ENCODE results near the gene DNAI1.

DNAI1 gene

DNA sequence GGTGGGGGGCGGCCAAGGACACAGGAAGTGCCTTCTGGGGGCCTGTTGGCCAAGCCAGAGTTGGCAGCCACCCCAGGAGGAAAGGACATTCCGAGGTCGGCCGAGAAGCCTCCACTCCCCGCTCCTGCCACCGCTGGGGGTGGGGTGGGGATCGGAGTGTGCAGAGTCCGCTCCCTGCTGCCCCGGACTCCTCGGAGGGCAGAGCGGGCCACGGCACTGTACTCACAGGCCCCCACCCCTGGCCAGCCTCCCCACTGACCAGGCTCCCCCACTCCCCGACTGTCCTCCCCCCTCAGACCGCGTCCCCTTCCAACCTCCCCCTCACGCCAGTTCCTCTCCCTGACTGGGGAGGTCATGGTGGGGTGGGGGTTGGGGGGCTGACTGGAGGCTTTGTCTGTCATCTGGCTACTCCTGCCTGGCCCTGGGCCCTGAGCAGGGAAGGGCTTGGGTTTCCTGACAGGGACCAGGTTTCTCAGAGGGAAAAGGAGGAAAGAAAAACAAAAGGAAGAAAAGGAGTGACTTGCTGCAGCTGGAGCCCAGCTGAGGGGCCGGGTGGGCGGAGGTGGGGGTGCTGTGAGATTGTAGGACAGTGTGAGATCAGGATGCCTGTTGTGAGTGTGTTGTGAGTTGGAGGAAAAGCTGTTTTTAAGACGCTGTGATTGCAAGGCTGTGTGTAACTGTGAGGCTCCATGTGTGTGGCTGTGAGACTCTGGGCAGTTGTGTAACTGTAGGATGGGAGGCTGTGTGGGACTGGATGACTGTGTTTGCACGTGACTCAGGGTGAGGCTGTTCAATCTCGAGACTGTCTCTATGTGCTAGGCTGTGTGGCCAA, 101.2 kb downstream of the DNAI1 start:
- no peak for DNase-seq (ENCODE audit: low read depth)

DNA sequence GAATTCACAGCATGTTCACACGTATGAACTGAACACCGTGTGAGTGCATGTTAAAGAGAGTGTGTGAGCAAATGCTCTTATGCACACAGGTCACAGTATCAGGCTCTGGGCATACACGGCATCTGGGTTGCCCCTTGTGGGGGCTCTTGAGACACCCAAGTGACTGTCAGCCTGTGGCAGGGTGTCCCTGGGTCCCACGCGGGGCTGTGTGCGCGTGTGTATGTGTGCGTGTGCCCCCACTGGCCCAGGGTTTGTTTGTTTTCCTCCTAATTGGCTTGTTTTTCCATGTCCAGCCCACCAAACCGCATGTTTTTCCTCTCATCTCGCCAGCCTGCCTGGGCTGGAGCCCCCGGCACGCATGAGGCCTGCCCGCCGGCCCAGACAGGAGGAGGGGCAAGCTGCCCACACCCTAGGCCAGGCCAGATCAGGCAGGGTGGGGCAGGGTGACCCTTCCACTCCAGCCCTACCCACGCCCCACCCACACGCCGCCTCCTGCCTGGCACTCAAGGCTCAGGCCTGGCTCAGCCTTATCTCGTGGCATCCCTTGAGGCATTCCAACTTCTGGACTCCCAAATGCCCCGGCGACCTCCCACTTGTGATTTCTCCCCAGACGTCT, 102.1 kb downstream of the DNAI1 start:
- DNase-seq (ENCODE audit: low read depth) = no peak

DNA sequence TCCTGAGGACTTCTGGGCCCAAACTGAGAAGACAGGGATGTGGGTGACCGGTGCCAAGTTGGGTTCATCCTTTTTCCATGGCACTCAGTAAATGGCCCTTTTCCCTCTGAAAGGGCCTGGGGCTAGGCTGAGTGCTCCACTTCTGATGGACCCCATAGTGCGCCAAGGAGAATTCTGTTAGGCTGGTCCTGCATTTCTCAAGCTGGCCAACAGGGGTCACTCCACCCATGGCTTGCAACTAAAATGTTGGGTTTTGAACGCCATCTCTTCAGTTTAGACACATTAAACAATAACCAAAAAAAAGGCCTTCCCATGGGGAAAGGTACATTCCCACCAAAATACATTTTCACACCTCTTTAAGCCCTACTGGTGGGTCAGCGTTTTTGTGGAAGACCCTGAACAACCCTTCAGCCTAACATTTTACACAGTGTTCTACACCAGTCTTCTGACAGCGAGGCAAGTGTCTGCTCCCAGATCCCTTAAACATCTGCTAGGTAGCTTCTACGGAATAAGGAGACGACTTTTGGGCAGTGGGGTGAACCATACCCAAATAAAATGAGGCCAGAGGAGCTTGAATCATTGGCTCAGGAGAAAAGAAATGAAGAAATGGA, 103.6 kb downstream of the DNAI1 start:
- no peak for DNase-seq (ENCODE audit: low read depth)

DNA sequence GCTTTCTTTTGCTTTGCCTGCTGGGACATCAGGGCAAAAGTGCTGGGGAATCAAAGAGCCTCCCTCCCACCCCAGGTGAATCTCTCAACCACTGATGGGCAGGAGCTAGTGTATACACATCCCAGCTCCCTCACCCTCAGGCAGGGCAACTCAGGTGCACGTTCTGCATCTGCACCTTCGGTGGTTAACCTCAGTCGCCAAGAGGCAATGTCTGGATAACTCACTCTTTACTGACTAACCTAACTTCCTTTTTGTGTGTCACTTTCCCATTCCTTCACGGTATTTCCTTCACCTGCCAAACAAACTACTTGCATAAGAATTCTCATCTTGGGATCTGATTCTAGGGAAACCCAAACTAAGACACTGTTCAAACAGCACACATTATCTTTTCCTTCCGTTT, 104.7 kb downstream of the DNAI1 start:
- no peak for DNase-seq (ENCODE audit: low read depth)

DNA sequence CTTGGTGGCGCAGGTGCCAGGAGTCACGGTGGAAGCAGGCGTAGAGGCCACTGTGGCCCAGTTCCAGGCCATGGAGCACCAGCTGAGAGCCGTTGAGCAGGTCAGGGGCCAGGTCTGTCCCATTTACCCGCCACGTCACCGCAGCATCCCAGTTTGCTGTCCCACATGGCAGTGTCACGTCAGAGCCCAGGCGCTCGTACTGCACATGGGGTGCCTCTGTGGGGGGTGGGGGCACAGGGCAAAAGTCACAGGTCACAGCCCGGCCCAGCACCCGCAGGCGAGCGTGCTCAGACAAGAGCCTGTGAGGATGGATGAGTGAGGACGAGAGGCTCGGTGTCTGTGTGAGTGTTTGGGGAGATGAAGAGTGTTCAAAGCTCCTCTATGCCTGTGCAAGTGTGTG, 106.0 kb downstream of the DNAI1 start:
- DNase-seq (ENCODE audit: low read depth) = no peak

DNA sequence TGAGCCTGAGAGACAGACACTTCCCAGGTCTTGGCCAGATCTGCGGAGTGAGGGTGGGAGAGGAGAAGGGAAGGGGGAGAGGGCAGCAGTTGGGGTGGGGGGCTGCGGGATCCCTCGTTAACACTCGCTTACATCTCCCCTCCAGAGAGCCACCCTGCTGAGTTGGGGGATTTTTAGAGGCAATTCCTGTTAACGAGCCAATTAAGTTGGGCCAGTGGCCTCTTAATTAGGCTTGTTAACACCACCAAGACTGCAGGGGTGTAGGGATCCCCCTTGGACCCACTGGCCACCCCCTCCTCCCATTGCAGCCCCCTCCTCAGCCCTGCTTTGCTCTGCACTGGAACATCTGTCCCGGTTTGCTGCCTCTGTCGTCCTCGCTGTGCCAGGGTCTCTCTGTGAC, 107.3 kb downstream of the DNAI1 start:
- no peak for DNase-seq (ENCODE audit: low read depth)

DNA sequence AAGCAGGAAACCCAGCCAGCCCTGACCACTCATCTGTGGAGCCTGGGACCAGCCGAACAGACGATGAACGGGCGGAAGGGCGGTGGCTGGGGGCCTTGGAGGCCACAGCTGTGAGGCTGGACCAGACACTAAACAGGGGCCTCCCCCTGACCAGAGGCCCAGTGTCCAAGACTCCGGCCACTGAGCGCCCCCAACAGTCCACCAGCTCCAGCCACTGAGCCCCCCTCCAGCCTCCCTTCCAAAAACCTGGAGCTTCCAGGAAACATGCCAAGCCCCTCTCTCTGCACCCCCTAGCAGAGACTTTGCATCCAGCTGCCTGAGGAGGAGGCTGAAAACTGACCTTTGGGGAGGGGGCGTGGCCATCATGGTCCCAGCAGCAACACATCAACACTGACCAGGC, 107.7 kb downstream of the DNAI1 start:
- no peak for DNase-seq (ENCODE audit: low read depth)

DNA sequence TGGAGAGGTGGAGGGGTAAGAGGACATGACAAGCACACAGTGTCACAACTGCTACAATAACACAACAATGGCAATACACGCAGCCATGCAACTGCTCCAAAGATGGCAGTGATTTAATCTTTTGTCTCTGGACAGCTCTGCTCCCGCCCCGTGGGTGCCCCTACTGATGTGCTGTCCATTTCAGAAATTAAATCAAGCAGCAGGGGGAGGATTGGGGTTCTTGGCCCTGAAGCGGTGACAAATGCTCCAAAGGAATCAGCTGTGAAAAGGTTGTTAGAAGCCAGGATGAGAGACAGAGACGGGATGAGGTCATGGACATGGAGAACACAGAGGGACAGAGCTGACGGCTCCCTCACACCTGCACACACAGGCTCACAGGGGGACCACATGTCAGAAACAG, 108.4 kb downstream of the DNAI1 start:
- DNase-seq (ENCODE audit: low read depth) = no peak

DNA sequence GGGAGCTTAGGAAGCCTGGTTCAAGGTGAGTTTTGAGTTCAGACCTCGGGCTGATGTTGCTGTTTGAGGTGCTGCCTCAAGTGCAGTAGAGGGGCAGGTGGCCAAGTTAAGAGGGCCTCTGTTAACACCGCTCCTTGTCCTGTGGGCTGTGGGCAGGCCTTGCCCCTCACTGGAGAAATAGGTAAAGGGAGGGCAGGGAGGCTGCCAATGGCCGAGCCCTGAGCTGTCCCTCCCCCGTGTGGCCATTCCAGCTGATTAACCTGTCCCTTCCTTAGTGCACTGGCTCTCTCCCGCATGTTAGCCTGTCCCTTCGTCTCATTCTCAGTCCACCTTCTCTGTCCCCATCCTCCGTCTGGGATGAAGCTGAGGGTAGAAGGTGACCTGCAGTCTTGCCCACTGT, 109.5 kb downstream of the DNAI1 start:
- DNase-seq (ENCODE audit: low read depth) = no peak

DNA sequence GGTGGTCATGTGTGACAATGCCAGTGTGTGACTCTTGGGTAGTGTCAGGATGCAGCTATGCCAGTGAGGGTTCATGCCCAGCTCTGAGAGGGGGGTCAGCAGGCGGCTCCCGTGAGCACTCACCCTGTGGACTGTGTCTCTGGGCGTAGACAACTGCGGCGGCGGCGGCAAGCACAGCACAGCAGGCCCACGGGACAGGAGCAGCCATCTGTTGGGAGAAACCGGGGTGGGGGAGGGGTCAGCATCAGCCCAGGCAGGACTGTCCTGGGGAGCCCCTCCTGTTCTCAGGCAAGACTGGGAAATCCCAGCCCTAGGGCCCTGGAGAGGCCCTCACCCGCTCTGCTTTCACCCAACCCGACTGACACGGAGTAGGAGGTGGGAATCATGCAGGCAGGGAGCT, 110.2 kb downstream of the DNAI1 start:
- DNase-seq (ENCODE audit: low read depth) = no peak

DNA sequence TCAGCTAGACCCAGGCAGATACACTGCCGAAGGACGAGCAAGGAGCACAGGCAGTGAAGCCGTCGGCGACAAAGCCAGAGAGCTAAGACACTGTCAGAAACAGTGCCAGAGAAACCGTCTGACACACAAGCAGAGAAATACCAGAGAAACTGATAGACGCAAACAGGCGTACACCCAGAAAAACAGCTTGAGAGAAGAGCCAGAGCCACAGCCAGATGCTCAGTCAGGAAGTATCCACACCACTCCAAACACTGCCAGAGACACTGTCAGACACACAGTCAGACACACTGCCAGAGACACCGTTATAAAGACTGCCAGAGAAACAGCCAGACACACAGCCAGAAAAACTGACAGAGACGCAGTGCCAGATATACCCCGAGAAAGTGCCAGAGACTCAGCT, 111.8 kb downstream of the DNAI1 start:
- DNase-seq (ENCODE audit: low read depth) = no peak

Measured in activated T-cell treated with anti-CD3 and anti-CD28 coated beads for 1 hour (primary cell).